H9 (cell line): Measurements from ENCODE around the gene FLT1. TPM values are rescaled to one million over a fixed set of nuclear protein-coding genes. Genes with fewer than 3 reads are reported as not detected.

Experiments used
- DNase-seq: peaks from one replicate; pipeline ENCODE4 v3.0.0-alpha.2; 2017
- H2AFZ ChIP-seq: one replicate; pipeline ENCODE4 v1.6.1; 2013; ENCODE audit warnings: mild to moderate bottlenecking, low read length, control low read depth, moderate library complexity
- H2AK5ac ChIP-seq: 2 replicates; pipeline ENCODE4 v1.6.1; 2013; ENCODE audit warnings: low read length, control low read depth, mixed read lengths; ENCODE audit not compliant: insufficient read length
- H2BK120ac ChIP-seq: one replicate; pipeline ENCODE4 v1.6.1; 2013; ENCODE audit warnings: low read depth, mild to moderate bottlenecking, low read length, control low read depth, inconsistent platforms; ENCODE audit not compliant: poor library complexity, severe bottlenecking
- H2BK12ac ChIP-seq: 2 replicates; pipeline ENCODE4 v1.6.1; 2013; ENCODE audit warnings: low read length, control low read depth, mixed read lengths, low read depth; ENCODE audit not compliant: insufficient read length
- H2BK15ac ChIP-seq: 2 replicates; pipeline ENCODE4 v1.6.1; 2013; ENCODE audit warnings: low read depth, low read length, control low read depth
- H2BK20ac ChIP-seq: one replicate; pipeline ENCODE4 v1.6.1; 2013; ENCODE audit warnings: low read depth, mild to moderate bottlenecking, low read length, control low read depth, inconsistent platforms; ENCODE audit not compliant: poor library complexity, severe bottlenecking
- H2BK5ac ChIP-seq: 2 replicates; pipeline ENCODE4 v1.6.1; 2013; ENCODE audit warnings: low read length, control low read depth, mixed read lengths; ENCODE audit not compliant: insufficient read length
- H3K14ac ChIP-seq: 2 replicates; pipeline ENCODE4 v1.6.1; 2013; ENCODE audit warnings: low read length, control low read depth; ENCODE audit not compliant: insufficient read depth
- H3K18ac ChIP-seq: 2 replicates; pipeline ENCODE4 v1.6.1; 2013; ENCODE audit warnings: low read depth, mild to moderate bottlenecking, mixed read lengths, low read length, control low read depth; ENCODE audit not compliant: insufficient read length
- H3K23ac ChIP-seq: 2 replicates; pipeline ENCODE4 v1.6.1; 2013; ENCODE audit warnings: low read length, control low read depth, mixed read lengths, low read depth; ENCODE audit not compliant: insufficient read length
- H3K23me2 ChIP-seq: 2 replicates; pipeline ENCODE4 v1.6.1; 2013; ENCODE audit warnings: low read depth, mild to moderate bottlenecking, mixed read lengths, low read length, control low read depth; ENCODE audit not compliant: insufficient read length, poor library complexity, severe bottlenecking
- H3K27ac ChIP-seq: 2 replicates; pipeline ENCODE4 v1.5.1; 2013; ENCODE audit warnings: low read length, control low read depth, mixed read lengths, low read depth; ENCODE audit not compliant: insufficient read length
- H3K27me3 ChIP-seq: 2 replicates; pipeline ENCODE4 v1.6.1; 2013; ENCODE audit warnings: low read length, control low read depth, inconsistent platforms; ENCODE audit not compliant: insufficient read depth
- H3K4ac ChIP-seq: 2 replicates; pipeline ENCODE4 v1.6.1; 2013; ENCODE audit warnings: low read depth, mild to moderate bottlenecking, control low read depth, inconsistent platforms, low read length, moderate library complexity
- H3K4me1 ChIP-seq: 2 replicates; pipeline ENCODE4 v1.6.1; 2013; ENCODE audit warnings: low read length, control low read depth, inconsistent platforms; ENCODE audit not compliant: insufficient read depth
- H3K4me2 ChIP-seq: 2 replicates; pipeline ENCODE4 v1.6.1; 2013; ENCODE audit warnings: low read length, control low read depth, mixed read lengths; ENCODE audit not compliant: insufficient read length, insufficient read depth
- H3K56ac ChIP-seq: 2 replicates; pipeline ENCODE4 v1.6.1; 2013; ENCODE audit warnings: low read depth, mild to moderate bottlenecking, mixed read lengths, low read length, control low read depth; ENCODE audit not compliant: insufficient read length
- H3K79me1 ChIP-seq: 2 replicates; pipeline ENCODE4 v1.6.1; 2013; ENCODE audit warnings: low read depth, mild to moderate bottlenecking, moderate library complexity, low read length, control low read depth, inconsistent platforms; ENCODE audit not compliant: insufficient read depth, poor library complexity, severe bottlenecking
- H3K79me2 ChIP-seq: 2 replicates; pipeline ENCODE4 v1.6.1; 2013; ENCODE audit warnings: low read length, control low read depth, inconsistent platforms; ENCODE audit not compliant: insufficient read depth
- H3K9ac ChIP-seq: 2 replicates; pipeline ENCODE4 v1.6.1; 2013; ENCODE audit warnings: low read length, control low read depth, mixed read lengths; ENCODE audit not compliant: insufficient read length; ENCODE audit errors: extremely low read depth
- H3K9me3 ChIP-seq: one replicate; pipeline ENCODE4 v1.6.1; 2013; ENCODE audit warnings: low read depth, low read length, inconsistent platforms; ENCODE audit not compliant: control insufficient read depth
- H3T11ph ChIP-seq: one replicate; pipeline ENCODE4 v1.6.1; 2013; ENCODE audit warnings: mild to moderate bottlenecking, low read length, control low read depth, inconsistent platforms
- H4K20me1 ChIP-seq: one replicate; pipeline ENCODE4 v1.6.1; 2013; ENCODE audit not compliant: control insufficient read depth, insufficient read length, insufficient read depth
- H4K5ac ChIP-seq: 2 replicates; pipeline ENCODE4 v1.6.1; 2013; ENCODE audit warnings: low read depth, mild to moderate bottlenecking, mixed read lengths, low read length, control low read depth; ENCODE audit not compliant: insufficient read length
- H4K8ac ChIP-seq: replicated peaks from 2 replicates; pipeline ENCODE4 v1.6.1; 2013; ENCODE audit warnings: low read length, control low read depth, mixed read lengths, low read depth; ENCODE audit not compliant: insufficient read length
- H4K91ac ChIP-seq: 2 replicates; pipeline ENCODE4 v1.6.1; 2013; ENCODE audit warnings: low read depth, mild to moderate bottlenecking, moderate library complexity, mixed read lengths, low read length, control low read depth; ENCODE audit not compliant: insufficient read length
- H3K27ac Mint-ChIP-seq, 3 experiments: 2 replicates in 2 of 3; 3 replicates in 1 of 3; pipeline ENCODE4 v1.8.0; 2020 to 2021; ENCODE audit warnings: mixed read lengths in 3 of 3, mild to moderate bottlenecking in 1 of 3, moderate library complexity in 1 of 3
- H3K27me3 Mint-ChIP-seq: 2 replicates; pipeline ENCODE4 v1.8.0; 2021; ENCODE audit warnings: low read depth, mild to moderate bottlenecking, moderate library complexity, mixed read lengths
- H3K36me3 Mint-ChIP-seq, 3 experiments: 2 replicates in 2 of 3; 3 replicates in 1 of 3; pipeline ENCODE4 v1.8.0; 2020 to 2021; ENCODE audit warnings: low read depth in 3 of 3, mixed read lengths in 3 of 3; ENCODE audit not compliant: insufficient read depth in 1 of 3
- H3K4me1 Mint-ChIP-seq, 2 experiments: 2 replicates each; pipeline ENCODE4 v1.8.0; 2020; ENCODE audit warnings: mixed read lengths in 2 of 2
- H3K4me3 Mint-ChIP-seq, 2 experiments: 2 replicates in 1 of 2; 3 replicates in 1 of 2; pipeline ENCODE4 v1.8.0; 2020 to 2021; ENCODE audit warnings: mild to moderate bottlenecking in 2 of 2, mixed read lengths in 2 of 2, moderate library complexity in 1 of 2
- H3K9me3 Mint-ChIP-seq, 2 experiments: 2 replicates in 1 of 2; 3 replicates in 1 of 2; pipeline ENCODE4 v1.8.0; 2020; ENCODE audit warnings: mild to moderate bottlenecking in 2 of 2, mixed read lengths in 2 of 2, moderate library complexity in 1 of 2
- WGBS: extraction: QIAGEN DNeasy Blood & Tissue Kit; methylation state at CpG from one replicate; pipeline ENCODE4 v1.1.7; 2013; ENCODE audit warnings: missing lambda C conversion rate, low lambda C conversion rate, mixed read lengths; ENCODE audit not compliant: insufficient read length; ENCODE audit errors: extremely low coverage; 5-methylcytosine and 5-hydroxymethylcytosine counted together
- total RNA-seq: library from RNA; stranded (reverse); gene quantifications from 2 replicates; pipeline ENCODE4 v1.2.1, GENCODE V29; 2021
- TF ChIP-seq, protein P1 (sequence below): fragments of 200-600 bp; sonication (generic); conservative IDR thresholded peaks from 3 replicates; pipeline ENCODE4 v1.8.0; 2021; ENCODE audit warnings: antibody characterized with exemption, mild to moderate bottlenecking

The FLT1 gene
- total RNA-seq, 1 experiment from 2014 or later: 84.1 TPM

GRCh38 chr13:28455580-28456194 lies 39.2 kb downstream of the FLT1 start:
- peak overlapping the region; percentile 91 for H3K27ac ChIP-seq
- TF ChIP-seq, protein P1, sequence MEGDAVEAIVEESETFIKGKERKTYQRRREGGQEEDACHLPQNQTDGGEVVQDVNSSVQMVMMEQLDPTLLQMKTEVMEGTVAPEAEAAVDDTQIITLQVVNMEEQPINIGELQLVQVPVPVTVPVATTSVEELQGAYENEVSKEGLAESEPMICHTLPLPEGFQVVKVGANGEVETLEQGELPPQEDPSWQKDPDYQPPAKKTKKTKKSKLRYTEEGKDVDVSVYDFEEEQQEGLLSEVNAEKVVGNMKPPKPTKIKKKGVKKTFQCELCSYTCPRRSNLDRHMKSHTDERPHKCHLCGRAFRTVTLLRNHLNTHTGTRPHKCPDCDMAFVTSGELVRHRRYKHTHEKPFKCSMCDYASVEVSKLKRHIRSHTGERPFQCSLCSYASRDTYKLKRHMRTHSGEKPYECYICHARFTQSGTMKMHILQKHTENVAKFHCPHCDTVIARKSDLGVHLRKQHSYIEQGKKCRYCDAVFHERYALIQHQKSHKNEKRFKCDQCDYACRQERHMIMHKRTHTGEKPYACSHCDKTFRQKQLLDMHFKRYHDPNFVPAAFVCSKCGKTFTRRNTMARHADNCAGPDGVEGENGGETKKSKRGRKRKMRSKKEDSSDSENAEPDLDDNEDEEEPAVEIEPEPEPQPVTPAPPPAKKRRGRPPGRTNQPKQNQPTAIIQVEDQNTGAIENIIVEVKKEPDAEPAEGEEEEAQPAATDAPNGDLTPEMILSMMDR: no peak
- H3K18ac ChIP-seq: no peak overlapping the region
- H2BK12ac ChIP-seq: no peak overlapping the region
- no peak overlapping the region for H3T11ph ChIP-seq
- no peaks in the 10 kb centered on the region for H3K9me3 ChIP-seq
- no peak overlapping the region for H2BK20ac ChIP-seq
- 0 out of 2 replicates have a peak, but pooled peaks cover 4% of the 10 kb centered on the region for H3K79me2 ChIP-seq
- H3K4me3 Mint-ChIP-seq: peak overlapping the region in 1 of 2 experiments; percentile 31; a peak in 2 of 5 replicates
- H4K8ac ChIP-seq: no peak overlapping the region
- no peak overlapping the region for H3K14ac ChIP-seq
- H3K27me3 Mint-ChIP-seq: no peaks in the 10 kb centered on the region
- H3K23me2 ChIP-seq: no peaks in the 10 kb centered on the region
- H3K27ac Mint-ChIP-seq: peak overlapping the region; percentile 65 to 97 (median 86); a peak in 6 of 7 replicates
- H3K4me1 ChIP-seq: peaks cover 12% of the 10 kb centered on the region; the same call in 1 of the 2 replicates
- no peak overlapping the region for H2AK5ac ChIP-seq
- H3K9me3 Mint-ChIP-seq: no peaks in the 10 kb centered on the region; a peak in 1 of 5 replicates
- no CpG with 5 or more reads among the region's 3 CpGs for WGBS
- H4K20me1 ChIP-seq: no peaks in the 10 kb centered on the region
- peak overlapping the region; percentile 77 for H2BK5ac ChIP-seq
- H3K4ac ChIP-seq: no peak overlapping the region
- peak overlapping the region; percentile 60 for H3K4me2 ChIP-seq
- H4K91ac ChIP-seq: no peak overlapping the region
- DNase-seq: no peak
- no peak overlapping the region for H2BK15ac ChIP-seq
- H3K9ac ChIP-seq: no peak overlapping the region
- H3K56ac ChIP-seq: no peak overlapping the region
- H3K79me1 ChIP-seq: no peaks in the 10 kb centered on the region
- no peak overlapping the region for H2BK120ac ChIP-seq
- no peaks in the 10 kb centered on the region for H3K27me3 ChIP-seq
- no peak overlapping the region for H2AFZ ChIP-seq
- H3K23ac ChIP-seq: no peak overlapping the region
- H3K36me3 Mint-ChIP-seq: peaks cover 71 to 79% (median 73%) of the 10 kb centered on the region in 3 experiments
- no peak overlapping the region for H4K5ac ChIP-seq
- peaks cover 56 to 65% of the 10 kb centered on the region in 2 experiments for H3K4me1 Mint-ChIP-seq
